ENCODE results near the gene ITPR2.
"Not testable (repeated sequence)": the region's sequence is repeated elsewhere in the genome, so short reads cannot be mapped to it uniquely, and the experiment has no call there.

ITPR2 gene

GRCh38 chr12:26445909-26446308, 387.1 kb downstream of the ITPR2 start:
- no peak for DNase-seq (ENCODE audit: low read depth in 2 of 2)

GRCh38 chr12:26443309-26443708, 389.7 kb downstream of the ITPR2 start:
- no peak for DNase-seq (ENCODE audit: low read depth in 2 of 2)

- no peak for DNase-seq (ENCODE audit: low read depth in 2 of 2)
Measured at GRCh38 chr12:26441434-26441833, 391.6 kb downstream of the ITPR2 start.

DNA sequence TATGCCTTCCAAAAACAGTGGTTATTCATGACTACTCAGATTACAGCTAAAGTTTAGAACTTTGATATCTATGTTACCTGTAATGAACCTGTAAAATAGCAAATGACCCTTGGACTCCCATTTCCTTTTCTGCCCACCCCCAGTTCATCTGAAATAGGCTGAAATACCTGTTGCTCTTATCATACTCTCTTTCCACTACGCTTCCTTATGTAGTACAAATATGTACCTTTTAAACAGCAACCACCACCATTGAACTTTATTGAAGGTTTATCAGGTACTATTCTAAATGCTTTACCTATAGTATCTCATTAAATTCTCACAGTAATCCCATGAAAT, 398.0 kb downstream of the ITPR2 start:
- no peak for DNase-seq (ENCODE audit: low read depth in 2 of 2)

GRCh38 chr12:26434299-26435068, 398.5 kb downstream of the ITPR2 start:
- DNase-seq (ENCODE audit: low read depth in 2 of 2), result no peak

GRCh38 chr12:26433701-26434100, 399.3 kb downstream of the ITPR2 start:
- DNase-seq (ENCODE audit: low read depth in 2 of 2), result not testable (repeated sequence)

- DNase-seq (ENCODE audit: low read depth in 2 of 2), result no peak
Measured at GRCh38 chr12:26431211-26431610, 401.8 kb downstream of the ITPR2 start.

DNA sequence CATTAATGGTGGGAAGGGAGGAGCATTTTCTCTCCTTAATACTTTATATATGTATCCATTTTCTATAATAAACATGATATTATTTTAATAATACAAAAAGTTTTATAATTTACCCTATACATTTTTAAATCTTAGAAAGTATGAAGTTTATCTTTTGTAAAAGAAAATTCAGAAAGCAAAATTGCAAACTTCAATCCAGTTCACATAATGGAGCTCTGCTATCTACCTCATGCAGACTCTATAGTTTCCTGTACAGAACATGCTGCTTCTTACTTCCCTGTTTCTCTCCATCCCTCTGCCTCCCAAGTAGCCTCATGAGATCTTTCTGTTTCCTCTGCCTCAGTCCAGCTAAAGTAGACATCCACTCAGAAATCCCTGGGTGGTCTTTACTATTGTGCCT, 402.4 kb downstream of the ITPR2 start:
- DNase-seq (ENCODE audit: low read depth in 2 of 2), result not testable (repeated sequence)

GRCh38 chr12:26429070-26429691, 403.8 kb downstream of the ITPR2 start:
- no peak for DNase-seq (ENCODE audit: low read depth in 2 of 2)

GRCh38 chr12:26428420-26428819, 404.6 kb downstream of the ITPR2 start:
- DNase-seq (ENCODE audit: low read depth in 2 of 2), result no peak

GRCh38 chr12:26426652-26427051, 406.3 kb downstream of the ITPR2 start:
- no peak for DNase-seq (ENCODE audit: low read depth in 2 of 2)

DNA sequence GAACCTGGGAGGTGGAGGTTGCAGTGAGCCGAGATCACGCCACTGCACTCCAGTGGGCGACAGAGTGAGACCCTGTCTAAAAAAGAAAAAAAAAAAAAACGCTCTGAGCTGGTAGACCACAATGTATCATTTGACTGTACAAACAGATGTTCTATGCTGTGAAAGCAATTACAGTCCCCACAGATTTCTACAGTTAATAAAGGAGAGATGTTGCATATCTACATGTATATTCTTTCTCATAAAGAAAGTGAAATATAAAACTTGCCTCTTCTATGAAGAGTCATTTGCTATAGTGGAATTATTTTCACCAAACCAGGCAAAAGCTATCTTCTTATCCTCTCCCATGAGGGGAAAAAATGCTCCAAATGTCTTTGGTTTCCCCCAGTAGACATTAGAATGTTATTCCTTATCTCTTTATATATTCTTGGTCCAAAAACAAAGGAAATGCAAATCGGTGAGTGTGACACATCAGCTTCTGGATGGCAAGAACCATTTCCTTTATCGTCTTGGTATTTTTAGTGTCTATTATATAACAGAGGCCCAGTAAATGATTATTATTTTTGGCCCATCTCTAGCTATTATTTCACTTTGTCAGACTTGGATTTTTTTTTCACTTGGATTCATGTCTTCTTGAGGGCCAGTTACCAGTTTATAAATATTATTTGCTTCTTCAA, 407.3 kb downstream of the ITPR2 start:
- DNase-seq (ENCODE audit: low read depth in 2 of 2), result no peak

DNA sequence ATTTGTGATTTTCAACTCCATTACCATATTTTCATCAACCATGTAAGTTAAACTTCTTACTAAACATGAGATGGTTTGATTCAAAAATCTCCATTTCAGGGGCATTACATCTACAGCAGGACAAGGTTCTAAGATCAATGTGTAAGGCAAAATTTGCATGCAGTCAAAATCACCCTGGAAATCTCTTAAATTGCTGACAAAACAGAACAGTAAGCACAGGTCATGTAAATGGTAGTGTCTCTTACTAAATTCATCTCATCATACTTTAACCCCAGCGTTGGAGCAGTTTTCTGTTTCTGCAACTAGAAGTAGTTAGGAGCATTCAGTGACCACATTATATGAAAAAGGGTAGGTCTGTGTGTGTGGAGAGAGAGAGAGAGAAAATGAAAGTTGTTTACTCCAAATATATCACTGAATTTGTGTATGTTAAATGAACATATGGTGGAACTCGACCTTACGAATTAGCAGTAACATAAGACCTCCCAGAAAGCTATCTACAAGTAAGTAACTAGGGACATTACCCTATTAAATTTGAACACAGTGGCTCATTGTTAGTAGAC, 410.1 kb downstream of the ITPR2 start:
- no peak for DNase-seq (ENCODE audit: low read depth in 2 of 2)

GRCh38 chr12:26416550-26416949, 416.4 kb downstream of the ITPR2 start:
- no peak for DNase-seq (ENCODE audit: low read depth in 2 of 2)

- DNase-seq (ENCODE audit: low read depth in 2 of 2), result no peak
Measured at GRCh38 chr12:26410689-26411088, 422.3 kb downstream of the ITPR2 start.

DNA sequence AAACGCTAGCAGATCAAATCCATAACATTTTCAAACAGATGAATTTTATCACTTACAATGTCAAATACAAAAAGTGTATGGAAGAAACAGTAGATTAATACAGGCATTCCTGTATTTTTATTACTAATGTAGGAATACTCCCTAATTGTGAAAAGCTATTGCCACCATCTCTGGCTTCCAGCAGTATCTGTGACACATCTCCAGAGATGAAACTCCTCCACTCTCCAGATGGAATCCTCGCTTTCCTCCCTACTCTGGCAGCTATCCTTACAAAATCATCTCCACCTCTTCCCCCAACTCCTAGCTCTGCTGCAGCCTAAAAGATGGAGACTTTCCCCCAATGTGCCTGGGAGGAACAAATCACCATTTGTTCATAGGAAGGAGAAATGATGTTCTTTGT, 426.2 kb downstream of the ITPR2 start:
- no peak for DNase-seq (ENCODE audit: low read depth in 2 of 2)

DNA sequence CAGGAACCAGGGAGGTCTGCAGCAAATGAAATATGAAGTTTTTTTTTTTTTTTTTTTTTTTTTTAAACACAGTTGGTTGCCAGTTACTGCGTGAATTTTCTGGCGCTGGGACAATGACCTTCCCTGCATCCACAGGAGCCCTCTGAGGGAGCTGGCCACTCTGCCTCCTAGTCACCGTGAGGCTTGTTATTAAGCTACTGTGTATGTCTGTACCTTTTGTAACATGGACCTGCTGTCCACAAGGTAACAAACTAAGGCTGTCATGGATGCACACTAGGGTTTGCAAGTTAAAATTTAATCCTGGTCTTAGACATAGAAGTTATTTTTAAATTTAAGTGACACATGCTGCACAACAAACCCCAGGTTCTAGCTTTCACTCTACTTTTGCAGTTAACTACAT, 426.6 kb downstream of the ITPR2 start:
- DNase-seq (ENCODE audit: low read depth in 2 of 2), result no peak

DNA sequence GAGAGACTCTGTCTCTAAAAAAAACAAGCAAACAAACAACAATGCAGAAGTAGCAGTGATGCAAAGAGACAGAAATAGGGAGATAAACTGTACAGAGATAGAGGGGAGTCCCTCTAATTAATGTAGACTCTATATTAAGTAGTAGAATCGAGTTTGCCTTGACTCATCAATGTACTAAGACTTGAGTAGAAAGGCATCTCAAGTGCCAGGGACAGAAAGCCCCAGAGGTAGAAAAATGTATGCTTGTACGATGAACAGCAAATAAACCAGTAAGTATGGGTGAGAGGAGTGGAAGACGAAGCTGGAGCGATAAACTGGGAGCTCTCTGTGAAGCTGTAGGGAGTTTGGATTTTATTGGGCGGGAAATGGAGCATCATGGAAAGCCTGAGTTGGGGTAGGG, 429.4 kb downstream of the ITPR2 start:
- no peak for DNase-seq (ENCODE audit: low read depth in 2 of 2)

- DNase-seq (ENCODE audit: low read depth in 2 of 2), result no peak
Measured at GRCh38 chr12:26402648-26403047, 430.3 kb downstream of the ITPR2 start.

DNA sequence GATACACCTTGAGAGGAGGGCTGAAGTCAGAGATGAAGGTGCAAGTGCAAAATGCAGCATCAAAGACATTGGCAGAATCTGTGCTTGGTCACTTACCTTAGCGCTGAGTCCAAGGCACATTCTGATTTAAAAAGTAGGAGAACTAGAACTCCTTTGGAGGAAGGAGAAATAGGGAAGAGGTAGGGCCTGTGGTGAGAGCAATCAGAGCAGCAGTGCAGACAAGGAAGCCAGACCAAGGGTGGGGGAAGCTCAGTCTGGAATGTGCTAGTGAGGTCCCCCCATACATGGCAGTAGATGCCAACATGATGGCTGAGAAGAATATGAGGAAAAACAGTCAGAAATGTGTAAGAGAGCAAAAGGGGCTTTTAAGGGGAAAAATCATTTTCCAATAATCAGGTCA, 431.1 kb downstream of the ITPR2 start:
- DNase-seq (ENCODE audit: low read depth in 2 of 2), result no peak

DNA sequence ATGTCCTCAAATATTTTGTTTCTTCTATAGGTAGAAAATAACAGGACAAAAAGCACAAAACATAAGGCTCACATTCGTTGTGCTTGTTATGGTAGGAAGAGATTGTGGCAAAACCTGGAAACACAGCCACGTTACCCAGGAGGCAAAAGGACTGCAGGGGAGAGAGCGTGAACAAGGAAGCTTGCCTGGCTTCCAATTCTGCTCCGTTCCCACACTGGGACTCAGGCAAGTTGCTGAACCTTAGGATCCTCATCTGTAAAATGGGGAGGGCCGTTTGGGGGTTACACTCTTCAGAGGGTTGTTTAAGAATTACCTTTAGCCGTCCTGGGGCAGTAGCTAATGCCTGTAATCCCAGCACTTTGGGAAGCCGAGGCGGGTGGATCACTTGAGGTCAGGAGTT, 432.4 kb downstream of the ITPR2 start:
- no peak for DNase-seq (ENCODE audit: low read depth in 2 of 2)

DNA sequence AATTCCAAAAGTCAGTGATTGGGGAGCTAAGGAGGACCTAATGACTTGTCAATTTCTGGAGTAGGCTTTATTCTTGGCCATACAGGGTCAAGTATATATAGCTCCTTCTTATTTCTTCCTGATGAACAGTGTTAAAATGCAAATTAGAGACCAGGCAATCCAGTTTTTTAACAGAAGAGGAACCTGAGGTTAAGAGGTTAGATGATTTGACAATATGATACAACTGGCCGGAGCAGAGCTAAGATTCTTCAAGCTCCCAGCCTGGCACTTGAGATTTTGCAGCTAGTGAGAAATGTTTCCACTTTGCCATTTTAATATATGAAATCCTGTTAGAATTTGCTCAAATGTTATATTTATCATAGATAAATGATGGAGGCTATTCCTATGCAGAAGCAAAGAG, 433.6 kb downstream of the ITPR2 start:
- no peak for DNase-seq (ENCODE audit: low read depth in 2 of 2)

DNA sequence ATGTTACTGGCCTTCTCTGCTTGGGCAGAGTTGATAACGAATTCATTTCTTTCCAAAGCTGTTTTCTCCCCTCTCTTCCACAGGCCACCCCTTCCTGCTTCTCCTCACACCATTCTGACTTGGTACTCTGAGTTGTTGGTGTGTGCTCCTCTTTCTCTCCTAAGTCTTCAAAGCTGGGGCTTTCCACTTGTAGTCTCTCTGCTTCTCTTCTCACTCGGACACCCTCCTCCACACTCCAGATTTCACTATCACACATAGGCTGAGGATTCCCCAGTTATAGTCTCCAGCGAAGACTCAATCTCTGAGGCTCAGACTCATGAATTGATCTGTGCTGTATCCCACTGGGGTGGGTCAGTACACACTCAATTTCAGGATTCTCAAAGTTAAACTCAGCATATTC, 436.6 kb downstream of the ITPR2 start:
- DNase-seq (ENCODE audit: low read depth in 2 of 2), result no peak
